HG03159 (cell line): Measurements from ENCODE around the gene C1QTNF7.

Source experiments
- ATAC-seq: cut with Tn5 transposase; IDR thresholded peaks from one replicate; pipeline ENCODE4 v1.9.1; 2021; ENCODE audit warnings: mild to moderate bottlenecking, moderate library complexity; ENCODE audit not compliant: unreplicated experiment

Gene C1QTNF7, protein sequence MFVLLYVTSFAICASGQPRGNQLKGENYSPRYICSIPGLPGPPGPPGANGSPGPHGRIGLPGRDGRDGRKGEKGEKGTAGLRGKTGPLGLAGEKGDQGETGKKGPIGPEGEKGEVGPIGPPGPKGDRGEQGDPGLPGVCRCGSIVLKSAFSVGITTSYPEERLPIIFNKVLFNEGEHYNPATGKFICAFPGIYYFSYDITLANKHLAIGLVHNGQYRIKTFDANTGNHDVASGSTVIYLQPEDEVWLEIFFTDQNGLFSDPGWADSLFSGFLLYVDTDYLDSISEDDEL

DNA sequence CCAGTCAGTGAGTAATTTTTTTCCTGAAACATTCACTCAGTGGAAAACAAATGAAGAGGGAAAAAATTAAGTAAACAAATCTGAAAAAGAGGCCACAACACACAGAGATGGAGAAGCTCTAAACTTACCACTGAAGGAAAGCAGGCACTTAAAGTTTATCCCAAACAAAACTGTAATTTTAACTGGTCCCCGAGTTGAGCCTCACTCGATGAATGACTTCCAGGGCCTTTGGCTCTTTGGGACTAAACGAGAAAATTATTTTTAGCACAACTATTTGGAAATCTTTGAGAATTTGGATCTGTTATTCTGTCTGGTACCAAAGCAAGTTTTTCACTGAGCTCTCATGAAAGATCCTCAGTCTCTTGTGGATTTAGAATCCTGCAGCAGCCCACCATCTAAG lies at the start of gene C1QTNF7:
C1QTNF7 (plus strand) TSS at position 333 of the 400 bp plus-strand sequence. CDS start 7,711 bp downstream, outside the sequence.
- no peak for ATAC-seq

GRCh38 chr4:15378062-15378461 lies 49.8 kb upstream of the C1QTNF7 start:
- no peak for ATAC-seq

DNA sequence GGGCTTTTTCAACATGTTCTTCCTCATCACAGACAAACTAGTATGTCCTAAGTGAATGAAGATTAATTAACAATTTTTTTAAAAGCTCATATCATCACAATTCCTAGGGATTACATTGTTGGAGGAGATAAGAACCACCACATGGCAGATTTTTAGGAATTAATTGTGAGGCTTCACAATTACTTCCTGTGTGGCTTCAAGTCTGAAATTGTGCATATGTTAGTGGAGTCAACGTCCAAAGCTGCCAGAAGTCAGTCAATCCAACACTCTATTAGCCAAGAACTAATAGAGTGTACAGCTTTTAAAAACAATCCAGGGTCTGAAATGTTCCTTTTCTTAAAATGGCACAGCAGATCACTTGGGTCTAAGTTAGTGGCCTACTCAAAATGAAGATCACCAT lies 49.3 kb upstream of the C1QTNF7 start:
- ATAC-seq = no peak

GRCh38 chr4:15381806-15382338 lies 46.0 kb upstream of the C1QTNF7 start:
- ATAC-seq = no peak

DNA sequence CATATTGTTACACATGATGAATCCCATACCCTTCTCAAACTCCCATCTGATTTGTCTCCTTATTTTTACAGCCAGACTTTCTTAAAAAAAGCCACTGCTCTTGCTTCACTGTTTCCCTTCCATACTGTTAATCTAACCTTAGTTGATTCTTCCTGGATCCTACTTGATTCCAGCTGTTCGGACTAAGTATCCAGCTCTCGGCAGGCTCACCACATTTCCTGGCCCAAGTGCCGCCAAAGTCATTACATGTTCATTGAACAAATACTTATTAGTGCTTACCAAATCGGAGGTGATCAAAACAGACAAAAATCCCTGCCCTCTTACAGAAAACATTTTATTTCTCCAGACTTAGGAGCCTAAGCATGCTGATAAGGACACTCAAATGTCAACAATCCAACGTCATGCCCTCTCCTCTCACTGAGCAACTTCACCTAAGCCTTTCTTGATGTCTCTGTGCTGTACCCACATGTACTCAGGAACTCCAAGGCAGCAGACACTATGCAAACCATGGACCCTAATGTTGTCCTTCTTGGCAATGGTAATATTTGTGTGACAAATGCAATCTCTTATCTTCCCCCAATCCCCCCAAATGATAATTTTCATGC lies 45.1 kb upstream of the C1QTNF7 start:
- ATAC-seq = no peak

DNA sequence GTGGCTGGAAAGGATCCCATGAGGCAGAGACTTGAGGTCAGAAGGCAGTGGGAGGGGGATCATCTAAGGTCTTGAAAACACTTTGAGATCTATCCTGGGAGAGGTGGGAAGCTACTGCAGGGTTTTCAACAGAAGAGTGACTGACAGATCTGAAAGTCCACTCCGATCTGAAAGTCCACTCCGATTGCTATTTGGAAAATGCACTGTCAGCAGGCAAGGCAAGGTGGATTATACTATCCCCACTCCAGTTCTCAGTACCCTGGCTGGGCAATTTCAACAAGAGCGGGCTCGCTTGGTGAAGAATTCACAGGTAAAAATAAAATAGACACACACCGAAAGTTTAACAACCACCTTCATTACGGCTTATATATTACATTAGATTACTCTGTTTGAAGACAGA lies 42.3 kb upstream of the C1QTNF7 start:
- ATAC-seq = no peak

- no peak for ATAC-seq
Observed at GRCh38 chr4:15385928-15386327, 41.9 kb upstream of the C1QTNF7 start.

GRCh38 chr4:15390494-15390893 lies 37.3 kb upstream of the C1QTNF7 start:
- ATAC-seq = no peak

DNA sequence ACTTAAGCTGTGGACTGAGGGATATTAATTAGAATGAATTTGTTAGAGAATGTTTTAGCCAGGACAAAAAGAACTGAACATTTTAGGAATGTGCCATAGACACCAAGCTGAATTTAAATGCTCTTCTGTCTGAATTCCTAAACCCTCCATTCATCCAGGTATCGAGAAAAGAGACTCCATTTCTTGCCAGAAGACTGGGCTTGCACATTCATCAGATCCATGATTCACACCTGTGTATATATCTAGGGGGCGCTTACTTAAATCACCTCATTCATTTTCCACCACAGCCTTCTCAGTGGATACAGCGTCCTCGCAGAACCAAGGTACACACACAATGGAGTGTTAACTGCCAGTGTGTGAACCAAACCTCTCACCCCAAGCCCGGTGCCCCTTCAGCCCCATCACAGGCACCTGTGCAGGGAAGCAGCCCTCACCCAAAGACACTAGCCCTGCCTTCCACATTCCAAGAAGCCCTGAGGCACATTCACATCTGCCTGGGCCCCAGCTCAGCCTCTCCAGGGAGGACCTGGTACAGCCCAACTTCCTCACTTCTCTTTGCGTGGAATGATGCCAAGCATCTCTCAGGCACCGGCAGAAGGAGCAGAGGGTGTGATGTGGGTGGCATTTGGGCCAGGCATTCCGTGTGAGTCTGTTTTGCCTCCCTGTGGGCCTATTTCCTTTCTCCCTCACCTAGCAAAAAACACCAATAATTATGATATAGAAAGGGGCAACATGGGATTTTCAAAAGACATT lies 35.6 kb upstream of the C1QTNF7 start:
- ATAC-seq = no peak

- no peak for ATAC-seq
Observed at GRCh38 chr4:15395311-15395710, 32.5 kb upstream of the C1QTNF7 start.

DNA sequence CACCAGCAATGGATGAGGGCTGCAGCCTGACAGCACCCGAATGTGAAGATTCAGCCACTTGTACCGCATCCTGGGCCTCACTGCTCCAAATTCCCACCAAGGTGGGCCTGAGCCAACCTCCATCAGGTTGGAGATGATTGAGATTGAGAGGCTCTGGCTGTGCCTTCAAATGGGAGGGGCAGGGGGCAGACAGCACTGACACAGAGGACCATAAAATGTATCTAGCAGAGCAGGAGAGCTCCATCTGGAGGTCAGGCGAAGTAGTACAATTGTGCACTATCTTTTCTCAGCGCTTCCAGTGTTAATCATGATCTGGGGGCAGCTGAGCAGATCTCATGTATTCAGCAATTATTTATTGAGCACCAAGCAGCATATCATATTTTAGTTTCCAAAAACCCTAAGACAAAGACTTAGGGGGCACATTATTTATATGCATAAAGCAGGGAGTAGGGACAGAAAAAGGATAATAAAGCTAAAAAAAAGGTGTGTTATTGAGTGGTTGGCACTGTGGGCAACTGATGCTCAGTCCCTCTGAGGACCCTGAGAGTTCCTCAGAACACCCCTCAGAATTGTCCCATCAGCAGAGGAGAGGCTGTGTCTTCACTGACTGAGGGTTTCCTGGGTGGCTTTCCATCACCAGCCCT lies 31.6 kb upstream of the C1QTNF7 start:
- ATAC-seq = peak; percentile 86

DNA sequence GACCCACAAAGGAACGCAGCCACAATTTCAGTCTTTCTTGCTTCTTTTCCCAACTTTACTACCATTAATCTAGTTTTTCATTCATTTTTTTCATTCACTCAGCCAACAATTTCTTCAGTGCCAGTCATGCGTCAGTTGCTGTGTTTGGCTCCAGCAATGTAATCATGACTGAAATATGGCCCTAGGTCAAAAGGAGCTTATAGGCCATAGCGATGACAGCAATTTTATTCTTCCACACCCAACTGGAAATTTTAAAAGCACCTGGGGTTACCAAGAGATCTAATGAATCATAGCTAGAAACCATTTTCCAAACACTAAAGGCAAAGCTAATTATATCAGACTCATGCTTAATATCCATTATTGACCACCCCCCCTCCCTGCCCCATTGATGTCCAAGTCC lies 29.8 kb upstream of the C1QTNF7 start:
- ATAC-seq = no peak

DNA sequence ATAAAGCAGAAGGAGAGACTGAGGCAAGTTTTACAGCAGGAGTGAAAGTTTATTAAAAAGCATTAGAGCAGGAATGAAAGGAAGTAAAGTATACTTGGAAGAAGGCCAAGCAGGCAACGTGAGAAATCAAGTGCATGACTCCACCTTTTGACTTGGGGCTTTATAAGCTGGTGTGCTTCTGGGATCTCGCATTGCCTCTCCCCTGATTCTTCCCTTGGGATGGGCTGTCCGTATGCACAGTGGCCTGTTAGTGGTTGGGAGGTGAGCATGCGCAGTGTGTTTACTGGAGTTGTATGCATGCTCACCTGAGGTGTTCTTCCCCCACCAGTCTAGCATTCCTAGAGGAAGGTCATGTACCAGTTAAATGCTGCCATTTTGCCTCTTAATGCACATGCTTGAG lies 29.1 kb upstream of the C1QTNF7 start:
- no peak for ATAC-seq

DNA sequence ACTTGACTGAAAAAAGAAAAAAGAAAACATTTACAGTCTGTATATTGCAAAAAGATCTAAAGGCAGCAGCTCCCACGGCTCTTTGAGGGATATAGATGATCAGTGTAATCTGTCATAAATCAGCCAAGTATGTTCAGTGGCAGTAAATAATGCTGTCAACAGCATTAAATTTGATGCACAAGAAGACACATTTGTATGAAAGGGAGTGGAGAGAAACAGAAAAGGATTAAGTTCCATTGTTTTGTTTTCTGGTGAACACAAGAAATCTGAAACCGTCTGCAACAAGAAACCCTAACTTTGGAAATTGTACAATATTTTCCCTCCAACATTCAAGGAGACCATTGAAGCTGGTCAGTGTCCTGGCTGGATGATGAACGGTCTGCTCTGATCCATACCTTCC lies 27.6 kb upstream of the C1QTNF7 start:
- no peak for ATAC-seq

- ATAC-seq = peak; percentile 60
Observed at GRCh38 chr4:15400981-15401671, 26.7 kb upstream of the C1QTNF7 start.

GRCh38 chr4:15402146-15402545 lies 25.7 kb upstream of the C1QTNF7 start:
- ATAC-seq = no peak

DNA sequence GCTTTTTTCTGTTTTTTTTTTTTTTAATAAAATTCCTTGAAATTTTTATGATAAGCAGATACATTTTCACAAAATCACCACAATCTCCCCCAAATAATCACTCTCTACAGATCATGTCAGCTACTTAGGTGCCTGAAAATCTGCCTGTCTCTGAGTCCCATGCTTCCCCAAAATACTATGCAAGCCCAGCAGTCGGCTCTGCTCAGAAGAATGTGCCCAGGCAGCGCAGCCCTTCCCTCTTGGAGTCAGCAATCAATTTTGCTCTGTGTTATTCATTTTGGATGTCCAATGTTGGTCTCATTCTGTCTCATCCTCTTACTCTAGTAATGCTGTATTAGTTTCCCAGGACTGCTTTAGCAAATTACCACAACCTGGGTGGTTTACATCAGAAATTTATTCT lies 24.9 kb upstream of the C1QTNF7 start:
- ATAC-seq = no peak

DNA sequence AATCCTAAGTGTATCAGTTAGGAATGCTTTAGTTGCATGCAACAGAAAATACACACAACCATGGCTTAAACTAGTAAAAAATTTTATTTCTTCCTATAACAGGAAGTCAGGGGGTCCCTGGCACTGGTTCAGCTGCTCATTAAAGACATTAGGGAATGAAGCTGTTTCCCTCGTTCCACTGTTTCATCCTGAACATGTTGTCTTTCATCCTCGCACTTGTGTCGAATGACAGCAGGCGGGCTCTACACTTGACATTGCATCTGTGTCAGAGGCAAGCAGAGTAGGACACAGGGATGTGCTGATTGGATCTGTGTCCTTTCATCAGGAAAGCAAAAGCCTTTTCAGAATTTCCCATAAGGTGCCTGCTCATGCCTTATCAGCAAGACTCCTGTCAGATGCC lies 22.8 kb upstream of the C1QTNF7 start:
- ATAC-seq = no peak

DNA sequence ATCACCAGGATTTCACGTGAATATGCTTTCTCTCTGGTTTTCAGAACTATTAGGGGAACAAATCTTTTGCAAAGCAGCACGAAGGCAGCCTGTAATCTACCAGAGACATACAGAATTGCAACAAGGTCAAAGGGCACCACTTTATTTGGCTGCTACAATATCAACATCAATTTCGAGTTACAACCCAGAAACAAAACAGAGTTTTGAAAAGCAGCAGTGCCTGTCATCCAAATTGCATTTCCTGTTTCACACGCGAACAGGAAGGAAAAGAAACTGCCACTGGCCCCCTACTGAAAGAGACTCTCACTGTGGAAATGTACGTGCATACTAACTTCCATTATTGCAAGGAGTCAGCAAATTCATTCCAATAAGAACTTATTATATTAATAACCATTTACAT lies 17.1 kb upstream of the C1QTNF7 start:
- ATAC-seq = peak; percentile 53

DNA sequence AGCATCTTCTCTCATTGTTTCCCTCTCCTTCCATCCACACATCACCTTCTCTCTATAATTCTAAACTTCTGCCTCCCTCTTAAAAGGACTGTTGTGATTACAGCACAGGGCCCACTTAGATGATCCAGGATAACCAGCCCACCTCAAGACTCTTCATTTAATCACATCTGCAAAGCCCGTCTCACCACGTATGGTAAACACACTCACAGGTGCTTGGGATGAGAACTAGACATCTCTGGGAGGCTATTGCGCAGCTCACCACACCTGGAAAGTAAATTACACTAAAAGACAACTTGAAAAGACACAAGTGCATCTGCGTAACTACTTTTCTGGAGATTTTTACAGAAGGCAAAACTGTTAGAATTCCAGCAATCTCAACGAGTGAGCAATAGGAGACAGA lies 15.4 kb upstream of the C1QTNF7 start:
- no peak for ATAC-seq
